ENCODE data around the gene ADAMTS13.

GRCh38 chr9:133476941-133477340 is 54.8 kb downstream of the ADAMTS13 start:
- TF ChIP-seq CTCF (IDR thresholded peaks at IDR 0.05; ENCODE audit: extremely low read depth in 1 of 2, insufficient read depth in 1 of 2, low read depth in 1 of 2, low read length in 2 of 2) (no peak), JUN (IDR thresholded peaks at IDR 0.05; ENCODE audit: borderline replicate concordance, insufficient read depth, insufficient read length, low read depth) (no peak), EZH2 (IDR thresholded peaks at IDR 0.05; ENCODE audit: borderline replicate concordance, low read depth, low read length, severe bottlenecking) (no peak), MAX (IDR thresholded peaks at IDR 0.05; ENCODE audit: insufficient read depth, insufficient read length) (no peak), GATA2 (IDR thresholded peaks at IDR 0.05; ENCODE audit: insufficient read depth, insufficient read length, low read depth, low read length) (no peak), POLR2A (IDR thresholded peaks at IDR 0.05; ENCODE audit: low read depth, low read length) (no peak)

Measured in endothelial cell of umbilical vein (primary cell).